Right kidney (tissue), 1 donor: Measurements from ENCODE around the gene RNF19B.
A peak's percentile ranks its signal among the peaks of the same experiment; 100 is the strongest.
"Not testable (repeated sequence)": the region's sequence is repeated elsewhere in the genome, so short reads cannot be mapped to it uniquely, and the experiment has no call there.

Experiments
- DNase-seq: peaks from one replicate; pipeline ENCODE4 v3.0.0-alpha.2; 2016

RNF19B gene

DNA sequence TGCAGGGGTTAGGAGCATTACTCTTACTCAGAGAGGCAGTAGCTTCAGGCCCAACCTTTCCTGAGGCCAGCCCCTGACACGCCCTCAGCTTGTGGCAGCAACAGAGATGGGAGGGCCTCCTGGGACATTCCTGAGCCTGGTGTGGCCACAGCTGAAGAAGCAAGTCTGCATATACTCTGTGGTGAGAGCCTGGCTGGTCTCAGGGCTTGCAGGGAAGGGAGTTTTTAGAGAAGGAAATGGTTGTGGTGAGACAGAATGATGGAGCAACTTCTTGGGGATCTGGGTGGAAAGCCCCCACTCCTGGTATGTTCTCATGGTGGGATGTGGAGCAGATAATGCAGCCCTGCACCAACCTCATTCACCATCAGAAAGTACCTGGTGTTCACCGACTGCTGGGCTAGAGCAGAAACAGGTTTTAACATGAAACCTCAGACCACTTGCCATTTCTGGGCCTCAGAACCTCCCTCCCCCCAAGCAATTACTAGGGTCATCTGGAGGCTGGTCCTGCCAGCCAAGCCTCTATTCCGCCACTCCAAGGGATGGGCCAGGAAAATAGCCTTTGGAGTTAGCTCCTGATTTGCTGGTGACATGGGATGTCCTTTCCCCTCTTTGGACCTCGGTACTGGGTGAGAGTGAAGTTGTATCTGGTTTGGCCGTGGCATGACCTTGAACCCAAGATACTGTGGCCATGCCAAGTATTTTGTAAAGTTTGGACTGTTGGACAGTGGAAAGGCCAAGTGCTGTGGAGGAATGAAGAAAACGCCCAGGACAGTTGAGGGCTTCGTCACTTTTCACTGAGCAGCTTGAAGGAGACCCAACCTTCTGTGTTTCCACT is 28.1 kb upstream of the RNF19B start:
- DNase-seq, result no peak

DNA sequence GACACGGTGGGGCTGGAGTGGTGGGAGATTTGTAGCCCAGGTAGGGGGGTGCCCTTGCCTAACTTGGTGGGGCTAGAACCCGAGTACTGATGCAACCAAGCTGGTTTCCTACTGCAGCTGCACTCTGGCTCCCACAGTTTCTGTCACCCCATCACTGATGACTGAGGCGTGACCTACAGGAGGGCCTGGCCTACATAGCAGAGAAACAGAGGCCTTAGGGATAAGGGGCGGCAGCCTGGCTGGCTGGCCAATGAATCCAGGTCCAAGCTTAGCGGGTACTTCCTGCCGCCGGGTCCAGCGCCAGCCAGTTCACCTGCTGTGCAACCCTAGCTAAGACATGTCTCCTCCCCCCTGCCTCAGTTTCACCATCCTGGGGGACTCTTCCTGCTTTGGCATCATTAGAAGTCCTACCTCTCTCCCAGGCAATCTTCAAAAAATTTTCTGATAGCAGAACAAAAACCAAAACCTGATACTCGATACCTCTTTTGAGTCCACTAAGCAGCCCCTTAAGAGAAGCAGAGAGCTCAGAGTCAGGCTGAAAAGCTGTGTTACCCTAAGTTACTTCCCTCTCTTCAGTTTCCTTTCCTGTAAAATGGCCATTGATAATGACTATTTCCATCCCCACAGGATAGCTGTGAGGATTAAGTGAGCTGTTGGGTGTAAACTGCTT is 27.3 kb upstream of the RNF19B start:
- DNase-seq, result no peak

DNA sequence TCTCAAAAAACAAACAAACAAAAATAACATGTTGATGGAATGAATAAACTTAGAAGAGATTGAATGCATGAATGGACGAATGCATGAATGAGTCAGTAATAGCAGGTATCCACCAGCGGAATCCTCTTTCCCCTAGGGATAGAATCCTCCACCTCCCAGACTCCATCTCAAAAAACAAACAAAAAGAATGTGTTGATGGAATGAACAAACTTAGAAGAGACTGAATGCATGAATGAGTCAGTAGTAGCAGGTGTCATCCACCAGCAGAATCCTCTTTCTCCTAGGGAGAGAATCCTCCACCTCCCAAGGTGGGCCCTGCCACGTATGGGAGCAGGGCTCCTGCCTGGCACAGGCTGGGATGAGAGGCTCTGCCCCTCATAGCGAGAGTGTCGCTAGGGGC is 26.8 kb upstream of the RNF19B start:
- DNase-seq, result no peak

DNA sequence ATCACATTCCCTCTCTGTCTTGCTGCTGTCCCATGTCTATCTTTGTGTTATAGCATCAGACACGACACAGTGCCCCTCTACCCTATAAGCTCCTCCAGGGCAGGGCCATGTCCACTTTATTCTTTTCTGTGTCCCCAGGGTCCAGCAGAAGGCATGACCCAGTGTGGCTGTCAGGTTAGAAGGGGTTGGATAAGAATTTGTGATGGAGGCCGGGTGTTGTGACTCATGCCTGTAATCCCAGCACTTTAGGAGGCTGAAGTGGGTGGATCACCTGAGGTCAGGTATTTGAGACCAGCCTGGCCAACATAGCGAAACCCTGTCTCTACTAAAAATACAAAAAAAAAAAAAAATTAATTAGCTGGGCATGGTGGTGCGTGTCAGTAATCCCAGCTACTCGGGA is 26.3 kb upstream of the RNF19B start:
- DNase-seq, result no peak

DNA sequence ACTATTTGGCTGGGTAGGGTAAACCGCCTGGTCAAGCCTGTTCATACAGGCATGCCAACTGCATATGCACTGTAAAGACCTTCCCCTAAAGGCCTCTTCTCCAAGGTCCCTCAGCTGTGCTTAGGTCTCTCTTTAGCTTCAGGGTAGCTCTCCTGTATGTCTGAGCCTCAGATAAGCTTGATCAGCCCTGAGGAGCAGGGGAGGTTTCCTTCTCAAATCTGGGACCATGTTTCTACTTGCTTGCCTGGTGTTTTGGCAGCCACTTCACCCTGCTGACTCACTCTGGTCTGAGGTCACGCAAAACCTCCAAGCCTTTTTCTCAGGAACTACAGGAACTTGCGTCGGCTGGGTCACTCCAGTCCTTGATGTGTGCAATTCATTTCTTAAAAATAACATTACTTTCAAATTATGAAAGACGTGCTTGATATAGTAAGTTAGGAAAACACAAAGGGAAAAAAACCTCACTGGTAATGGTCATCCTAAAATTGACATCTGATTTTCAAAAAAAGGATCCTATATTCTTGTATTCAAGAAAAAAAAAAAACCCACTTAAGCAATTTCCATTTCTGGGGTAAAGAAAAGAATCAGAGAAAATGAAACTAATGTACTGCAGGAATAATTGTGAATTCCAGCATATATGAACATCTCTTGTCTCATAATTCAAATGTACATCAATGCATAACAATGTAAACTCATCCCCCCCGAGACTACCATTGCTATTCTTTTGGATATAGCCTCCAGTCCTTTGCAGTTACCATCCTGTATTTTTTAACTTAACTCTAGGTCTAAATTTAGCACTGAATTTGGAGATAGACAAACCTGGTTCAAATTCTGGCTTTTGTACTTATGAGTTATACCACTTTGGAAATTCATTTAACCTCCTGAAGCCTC is 24.8 kb upstream of the RNF19B start:
- no peak for DNase-seq

DNA sequence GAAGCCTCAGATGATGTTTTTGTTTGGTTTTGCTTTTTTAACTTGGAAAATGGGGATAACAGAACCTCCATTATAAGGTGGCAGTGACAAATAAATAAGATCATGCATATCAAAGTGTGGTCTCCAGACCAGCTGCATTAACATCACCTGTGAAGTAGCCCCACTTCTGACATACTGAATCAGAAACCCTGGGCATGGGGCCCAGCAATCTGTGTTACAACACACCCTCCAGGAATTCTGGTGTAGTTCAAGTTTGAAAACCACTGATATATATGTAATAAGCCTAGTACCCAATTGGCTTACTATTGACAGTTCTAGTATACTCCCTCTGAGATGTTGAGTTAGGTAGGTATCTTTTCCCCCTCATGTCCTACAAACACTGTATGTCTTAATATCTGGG is 24.1 kb upstream of the RNF19B start:
- DNase-seq, result no peak

DNA sequence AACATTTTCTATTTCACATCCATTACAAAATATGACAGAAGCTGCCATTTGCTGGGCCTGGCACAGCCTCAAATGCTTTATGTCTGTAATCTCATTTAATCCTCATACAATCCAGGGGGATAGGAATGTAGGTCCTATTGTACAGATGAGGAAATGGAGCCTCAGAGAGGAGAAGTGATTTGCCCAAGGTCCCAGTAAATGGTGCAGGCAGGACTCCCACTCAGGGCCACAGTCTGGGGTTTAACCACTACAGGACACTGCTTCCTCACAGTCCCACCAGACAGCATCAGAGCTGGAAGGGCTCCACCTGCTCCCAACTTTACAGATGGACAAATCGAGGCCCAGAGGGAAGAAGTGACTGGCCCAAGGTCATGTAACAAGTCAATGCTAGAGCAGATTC is 20.6 kb upstream of the RNF19B start:
- no peak for DNase-seq

DNA sequence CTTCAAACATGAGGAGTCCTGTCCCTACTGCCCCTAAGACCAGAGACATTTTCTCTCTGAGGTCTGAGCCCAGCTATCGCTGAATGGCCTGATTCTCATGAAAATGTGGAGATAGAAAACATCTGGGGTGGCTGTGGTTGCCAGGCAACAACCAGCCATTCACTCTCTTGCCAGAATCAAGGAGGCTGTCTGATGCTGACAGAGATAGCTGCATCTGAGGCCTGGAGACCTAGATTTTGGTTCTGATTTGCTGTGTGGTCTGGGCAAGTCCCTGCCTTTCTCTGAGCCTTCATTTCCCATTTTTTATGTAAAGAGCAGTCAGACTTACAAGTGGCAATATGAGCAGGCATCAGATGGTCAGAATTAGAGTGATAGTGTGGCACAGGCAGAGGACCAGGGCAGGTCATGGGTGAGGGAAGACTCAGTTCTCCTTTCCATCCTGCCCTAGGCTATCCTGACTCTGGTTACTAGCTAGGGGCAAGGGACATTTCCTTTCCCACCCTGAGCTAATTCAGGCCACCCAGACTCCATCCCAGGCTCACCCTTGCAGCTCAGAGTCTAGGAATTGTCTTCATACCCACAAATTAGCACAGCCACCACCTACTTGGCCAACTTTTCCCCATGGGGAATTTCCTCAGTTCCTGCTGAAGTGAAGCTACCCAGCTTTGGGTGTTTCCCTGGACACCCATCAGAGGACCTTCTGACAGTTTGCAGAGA is 20.0 kb upstream of the RNF19B start:
- no peak for DNase-seq

DNA sequence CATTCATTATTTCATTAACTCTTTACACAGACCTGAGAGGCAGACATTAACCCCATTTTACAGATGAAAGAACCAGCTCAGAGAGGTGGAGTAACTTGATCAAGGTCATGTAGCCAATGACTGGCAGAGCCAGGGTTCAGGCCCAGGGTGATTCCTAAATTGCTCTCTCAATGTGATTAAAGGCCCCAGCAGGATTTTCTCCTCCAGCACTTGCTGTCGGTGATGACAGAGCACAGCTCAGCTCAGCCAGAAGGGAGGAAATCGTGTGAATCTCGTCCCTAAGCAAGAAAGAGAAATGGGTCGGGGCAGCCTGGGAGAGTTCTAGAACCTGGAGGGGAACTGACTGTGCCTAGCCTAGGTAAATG is 19.5 kb upstream of the RNF19B start:
- DNase-seq, result no peak

DNA sequence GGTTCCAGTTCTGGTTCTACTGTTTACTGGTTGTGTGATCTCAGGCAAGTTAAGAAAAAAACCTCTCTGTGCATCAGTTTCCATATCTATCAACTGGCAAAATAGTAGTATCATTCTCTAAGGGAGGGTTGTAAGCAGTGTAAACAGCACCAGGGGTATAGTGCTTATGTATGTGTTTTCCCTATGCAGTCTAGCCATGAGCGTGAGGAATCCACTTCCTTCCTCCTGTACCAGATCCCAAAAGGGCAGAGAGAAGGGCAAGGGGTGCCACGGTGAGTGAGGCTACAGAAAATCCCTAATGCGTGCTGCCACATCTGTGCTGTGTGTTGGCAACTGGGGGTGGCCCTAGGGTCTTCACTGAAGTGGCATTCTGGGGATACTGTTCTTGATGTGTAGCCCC is 18.4 kb upstream of the RNF19B start:
- DNase-seq, result no peak

DNA sequence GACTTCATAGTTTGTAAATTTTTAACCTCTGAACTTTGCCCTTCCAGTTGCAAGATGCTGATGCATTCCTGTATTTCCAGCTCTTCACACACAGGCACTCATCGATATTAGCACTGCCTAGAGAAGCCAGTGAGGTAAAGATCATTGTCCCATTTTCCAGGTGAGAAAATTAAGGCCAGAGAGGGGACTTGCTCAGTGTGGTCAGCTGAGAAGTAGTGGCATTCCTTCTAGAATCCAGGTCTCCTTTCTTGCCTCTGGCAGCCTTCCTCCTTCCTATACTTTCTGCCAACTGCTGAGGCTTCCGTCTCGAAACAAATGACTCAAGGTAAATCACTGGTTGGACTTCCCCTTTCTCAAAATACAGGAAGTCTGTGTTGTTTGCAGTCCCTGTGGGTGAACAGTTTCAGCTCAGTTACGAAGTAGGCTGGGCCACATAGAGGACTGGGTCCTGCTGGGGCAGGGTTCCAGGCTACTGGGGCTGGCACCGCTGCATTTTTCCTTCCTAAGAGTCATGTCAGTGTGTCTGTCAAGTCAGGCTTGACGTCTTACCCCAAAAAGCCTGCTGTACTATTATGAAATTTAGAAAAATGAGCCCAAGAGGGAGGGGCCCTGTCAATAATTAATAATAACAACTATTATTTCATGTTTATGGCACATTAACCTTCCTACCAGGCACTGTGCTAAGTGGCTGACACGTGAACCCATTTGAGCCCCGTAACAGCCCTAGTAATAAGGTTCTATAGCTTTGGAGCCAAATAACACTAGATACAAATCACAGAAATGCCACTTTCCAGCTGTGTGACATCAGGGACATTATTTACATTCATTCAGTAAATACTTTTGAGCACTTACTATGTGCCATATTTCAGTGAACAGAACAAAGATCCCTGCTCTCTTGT is 16.6 kb upstream of the RNF19B start:
- DNase-seq, result no peak

DNA sequence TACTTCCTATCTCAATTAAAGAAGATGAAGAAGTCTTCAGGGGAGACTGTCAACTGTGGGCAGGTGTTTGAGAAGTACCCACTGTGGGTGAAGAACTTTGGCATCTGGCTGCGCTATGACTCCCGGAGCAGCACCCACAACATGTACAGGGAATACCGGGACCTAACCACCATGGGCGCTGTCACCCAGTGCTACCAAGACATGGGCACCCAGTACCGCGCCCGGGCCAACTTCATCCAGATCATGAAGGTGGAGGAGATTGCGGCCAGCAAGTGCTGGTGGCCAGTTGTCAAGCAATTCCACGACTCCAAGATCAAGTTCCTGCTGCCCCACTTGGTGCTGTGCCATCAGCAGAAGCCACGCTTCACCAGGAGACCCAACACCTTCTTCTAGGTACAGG is 15.5 kb upstream of the RNF19B start:
- DNase-seq, result no peak

DNA sequence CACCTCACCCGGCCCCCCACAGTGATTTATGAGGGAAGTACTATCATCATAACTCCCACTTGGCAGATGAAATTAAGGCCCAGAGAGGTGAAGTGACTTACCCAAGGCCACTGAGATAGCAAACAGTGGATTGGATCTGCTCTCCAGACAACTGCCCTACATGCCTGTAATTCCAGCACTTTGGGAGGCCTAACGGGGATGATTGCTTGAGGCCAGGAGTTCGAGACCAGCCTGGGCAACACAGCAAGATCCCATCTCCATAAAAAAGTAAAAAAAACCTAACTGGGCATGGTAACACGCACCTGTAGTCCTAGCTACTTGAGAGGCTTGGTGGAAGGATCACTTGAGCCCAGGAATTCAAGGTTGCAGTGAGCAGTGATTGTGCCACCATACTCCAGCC is 14.2 kb upstream of the RNF19B start:
- DNase-seq, result no peak

DNA sequence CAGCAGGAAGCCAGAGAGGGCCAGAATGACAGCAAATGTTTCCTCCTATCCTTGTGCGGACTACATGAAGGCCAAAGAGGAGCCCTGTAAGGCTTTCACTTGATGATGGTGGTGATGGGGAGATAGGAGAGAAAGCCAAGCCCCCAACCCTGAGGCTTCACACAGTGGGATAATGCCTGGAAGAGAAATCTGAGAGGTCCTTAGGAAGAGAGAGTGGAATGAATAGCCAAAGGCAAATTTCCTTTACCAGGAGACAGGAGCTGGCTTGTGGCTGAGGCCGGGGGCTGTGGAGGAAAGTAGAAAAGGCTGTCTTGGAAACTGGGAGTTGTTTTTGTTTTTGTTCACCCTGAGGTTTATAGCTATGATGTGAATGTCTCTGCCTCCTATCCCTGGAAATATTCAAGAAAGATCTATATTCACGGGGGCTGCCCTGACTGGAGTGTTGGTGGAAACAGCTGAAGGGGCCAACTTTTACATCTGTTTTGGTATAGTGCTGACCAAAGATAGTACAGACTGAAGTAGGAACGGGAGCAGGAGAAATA is 13.0 kb upstream of the RNF19B start:
- DNase-seq, result no peak

DNA sequence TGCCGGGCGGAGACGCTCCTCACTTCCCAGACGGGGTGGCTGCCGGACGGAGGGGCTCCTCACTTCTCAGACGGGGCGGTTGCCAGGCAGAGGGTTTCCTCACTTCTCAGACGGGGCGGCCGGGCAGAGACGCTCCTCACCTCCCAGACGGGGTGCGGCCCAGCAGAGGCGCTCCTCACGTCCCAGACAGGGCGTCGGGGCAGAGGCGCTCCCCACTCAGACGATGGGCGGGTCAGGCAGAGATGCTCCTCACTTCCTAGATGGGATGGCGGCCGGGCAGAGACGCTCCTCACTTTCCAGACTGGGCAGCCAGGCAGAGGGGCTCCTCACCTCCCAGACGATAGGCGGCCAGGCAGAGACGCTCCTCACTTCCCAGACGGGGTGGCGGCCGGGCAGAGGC is 10.4 kb upstream of the RNF19B start:
- not testable (repeated sequence) for DNase-seq

DNA sequence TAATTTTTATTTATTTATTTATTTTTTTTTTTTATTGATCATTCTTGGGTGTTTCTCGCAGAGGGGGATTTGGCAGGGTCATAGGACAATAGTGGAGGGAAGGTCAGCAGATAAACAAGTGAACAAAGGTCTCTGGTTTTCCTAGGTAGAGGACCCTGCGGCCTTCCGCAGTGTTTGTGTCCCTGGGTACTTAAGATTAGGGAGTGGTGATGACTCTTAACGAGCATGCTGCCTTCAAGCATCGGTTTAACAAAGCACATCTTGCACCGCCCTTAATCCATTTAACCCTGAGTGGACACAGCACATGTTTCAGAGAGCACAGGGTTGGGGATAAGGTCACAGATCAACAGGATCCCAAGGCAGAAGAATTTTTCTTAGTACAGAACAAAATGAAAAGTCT is 8.8 kb upstream of the RNF19B start:
- DNase-seq, result not testable (repeated sequence)

DNA sequence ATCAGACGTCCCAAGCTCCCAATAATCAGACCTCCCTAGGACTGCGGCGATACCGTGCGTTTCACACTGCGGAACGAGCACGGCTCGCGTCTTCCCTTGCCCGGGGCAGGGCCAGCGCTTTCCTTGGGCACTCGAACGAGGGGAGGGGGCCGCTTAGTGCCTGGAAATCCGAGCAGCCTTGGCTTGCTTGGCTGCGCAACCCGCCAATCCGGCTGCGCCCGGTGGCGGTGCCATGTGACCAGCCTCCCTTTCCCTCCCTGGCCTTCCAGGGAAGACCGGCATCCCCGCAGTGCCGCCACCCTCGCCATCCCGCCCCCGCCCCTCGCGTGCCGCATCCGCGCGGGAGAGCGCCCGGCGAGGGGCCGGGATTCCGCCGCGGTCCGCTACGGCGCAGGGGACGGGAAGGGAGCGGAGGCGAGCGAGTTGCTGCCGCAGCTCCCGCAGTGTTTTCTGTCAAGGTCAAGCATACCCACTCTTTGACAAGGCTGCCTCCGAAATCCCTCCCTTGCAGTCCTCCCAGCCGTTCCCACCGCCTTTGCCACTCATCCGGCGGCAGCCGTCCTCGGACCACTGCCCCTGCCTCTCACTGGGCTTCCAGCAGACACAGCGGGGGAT is 8.3 kb upstream of the RNF19B start:
- peak; percentile 88 for DNase-seq

DNA sequence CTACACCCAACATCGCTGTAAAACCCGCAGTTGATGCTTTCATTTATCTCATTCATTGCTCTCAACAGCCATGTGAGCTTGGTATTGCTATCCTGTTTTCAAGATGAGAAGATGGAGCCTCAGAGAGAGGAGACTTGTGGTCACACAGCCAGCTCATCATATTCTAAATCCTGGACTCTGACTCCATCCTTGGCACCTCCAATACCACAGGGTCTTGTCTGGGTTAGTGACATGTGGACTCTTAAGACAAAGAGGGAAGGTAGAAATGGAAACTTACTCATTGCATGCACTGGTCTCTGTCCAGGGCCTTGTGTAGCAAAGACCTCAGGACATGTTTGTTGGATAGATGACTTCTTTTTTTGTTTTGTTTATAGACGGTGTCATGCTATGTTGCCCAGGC is 7.0 kb upstream of the RNF19B start:
- DNase-seq, result no peak

DNA sequence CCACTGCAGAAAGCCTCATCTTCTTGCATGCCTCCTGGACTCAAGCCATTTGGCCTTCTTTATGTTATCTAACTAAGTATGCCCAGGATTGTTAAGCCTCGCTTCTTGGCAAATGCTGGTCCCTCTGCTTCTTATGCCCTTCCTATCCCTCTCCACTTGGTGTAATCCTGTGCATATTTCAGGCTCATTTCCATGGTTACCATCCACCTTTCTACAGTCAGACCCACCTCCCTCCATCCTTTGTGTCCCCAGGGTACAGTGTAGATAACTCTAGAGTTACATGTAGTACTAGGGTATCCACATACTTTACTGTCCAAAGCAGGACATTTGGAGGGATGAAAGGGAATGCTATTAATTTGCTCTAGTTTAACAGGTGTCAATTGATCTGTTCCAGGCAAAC is 6.5 kb upstream of the RNF19B start:
- no peak for DNase-seq

DNA sequence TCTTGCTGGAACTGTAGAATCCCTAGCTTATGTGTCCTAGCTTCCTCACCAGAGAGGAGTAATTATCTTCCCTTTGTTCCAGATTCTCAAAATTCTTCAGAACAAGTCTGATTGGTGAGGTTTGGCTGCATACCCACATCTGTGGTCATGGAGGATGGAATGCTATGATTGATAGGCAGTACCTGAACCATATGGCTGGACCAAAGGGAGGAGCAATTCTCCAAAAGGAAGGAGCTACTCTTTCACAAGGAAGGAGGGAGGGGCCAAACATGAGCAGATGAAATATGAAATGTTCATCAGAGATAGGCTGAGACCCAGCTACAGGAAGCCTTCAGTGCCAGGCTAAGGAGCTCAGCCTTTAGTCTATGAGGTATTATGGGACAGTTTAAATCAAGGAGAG is 5.0 kb upstream of the RNF19B start:
- DNase-seq, result no peak
